ENCODE data around the gene TTC7B.

DNA sequence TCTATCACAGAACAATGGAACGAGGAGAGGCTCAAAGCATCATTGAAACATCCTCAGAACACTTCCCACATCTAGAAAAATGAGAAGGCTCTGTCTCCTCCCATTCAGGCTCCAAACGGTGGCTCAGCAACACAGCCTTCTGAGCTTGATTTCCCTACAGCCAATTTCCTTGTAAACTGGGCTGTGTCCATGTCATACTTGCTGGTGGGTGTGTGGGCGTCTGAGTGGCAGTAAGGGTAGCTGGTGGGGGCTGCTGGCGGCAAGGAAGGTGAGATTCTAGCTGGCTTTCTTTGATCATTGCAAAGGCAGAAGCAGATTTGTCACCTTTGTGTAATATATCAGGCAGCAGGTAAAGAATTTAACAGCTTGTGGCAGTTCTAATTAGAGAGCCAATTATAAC lies 255.7 kb downstream of the TTC7B start:
- TF ChIP-seq, protein P1, sequence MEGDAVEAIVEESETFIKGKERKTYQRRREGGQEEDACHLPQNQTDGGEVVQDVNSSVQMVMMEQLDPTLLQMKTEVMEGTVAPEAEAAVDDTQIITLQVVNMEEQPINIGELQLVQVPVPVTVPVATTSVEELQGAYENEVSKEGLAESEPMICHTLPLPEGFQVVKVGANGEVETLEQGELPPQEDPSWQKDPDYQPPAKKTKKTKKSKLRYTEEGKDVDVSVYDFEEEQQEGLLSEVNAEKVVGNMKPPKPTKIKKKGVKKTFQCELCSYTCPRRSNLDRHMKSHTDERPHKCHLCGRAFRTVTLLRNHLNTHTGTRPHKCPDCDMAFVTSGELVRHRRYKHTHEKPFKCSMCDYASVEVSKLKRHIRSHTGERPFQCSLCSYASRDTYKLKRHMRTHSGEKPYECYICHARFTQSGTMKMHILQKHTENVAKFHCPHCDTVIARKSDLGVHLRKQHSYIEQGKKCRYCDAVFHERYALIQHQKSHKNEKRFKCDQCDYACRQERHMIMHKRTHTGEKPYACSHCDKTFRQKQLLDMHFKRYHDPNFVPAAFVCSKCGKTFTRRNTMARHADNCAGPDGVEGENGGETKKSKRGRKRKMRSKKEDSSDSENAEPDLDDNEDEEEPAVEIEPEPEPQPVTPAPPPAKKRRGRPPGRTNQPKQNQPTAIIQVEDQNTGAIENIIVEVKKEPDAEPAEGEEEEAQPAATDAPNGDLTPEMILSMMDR (IDR thresholded peaks at IDR 0.05): no peak
- no peak for TF ChIP-seq EZH2 (IDR thresholded peaks at IDR 0.05; ENCODE audit: borderline replicate concordance, insufficient read depth, low read depth, low read length, poor library complexity, severe bottlenecking)
